Ascending aorta (tissue), 2 donors: Measurements from ENCODE around the gene STK17B. TPM values are rescaled to one million over a fixed set of nuclear protein-coding genes. Genes with fewer than 3 reads are reported as not detected.

Source experiments
- DNase-seq, 2 donors: peaks; one replicate each; pipeline ENCODE4 v3.0.0-alpha.2; 2019; ENCODE audit warnings: low spot score in 2 of 2
- H3K27ac ChIP-seq, 2 donors: fragments of 200-600 bp; sonication (generic); one replicate each; pipeline ENCODE4 v1.5.1; 2016 to 2017; ENCODE audit warnings: mild to moderate bottlenecking in 1 of 2
- H3K27me3 ChIP-seq: fragments of 200-600 bp; sonication (generic); one replicate; pipeline ENCODE4 v1.5.1; 2017
- H3K36me3 ChIP-seq, 2 donors: fragments of 200-600 bp; sonication (generic); one replicate each; pipeline ENCODE4 v1.5.1; 2016
- H3K4me1 ChIP-seq, 2 donors: fragments of 200-600 bp; sonication (generic); one replicate each; pipeline ENCODE4 v1.5.1; 2016 to 2017; ENCODE audit warnings: mild to moderate bottlenecking in 1 of 2
- H3K4me3 ChIP-seq, 2 donors: fragments of 200-600 bp; sonication (generic); one replicate each; pipeline ENCODE4 v1.5.1; 2016 to 2017; ENCODE audit warnings: mild to moderate bottlenecking in 1 of 2
- H3K9me3 ChIP-seq, 2 donors: fragments of 200-600 bp; sonication (generic); one replicate each; pipeline ENCODE4 v1.5.1; 2016
- CTCF ChIP-seq, 3 experiments: fragments of 200-600 bp in 2 of 3; fragments of 450-650 bp in 1 of 3; sonication (generic) in 2 of 3; IDR thresholded peaks; one replicate each; pipeline ENCODE4 v1.5.1; 2016 to 2019; ENCODE audit warnings: antibody characterized with exemption in 3 of 3, mild to moderate bottlenecking in 1 of 3, moderate library complexity in 1 of 3
- intact Hi-C: fragments of 100-400 bp; cut with DNase I; formaldehyde crosslinking; loops from one replicate; pipeline ENCODE4 v1.15.1; 2023
- total RNA-seq: library from RNA; depleted of rRNA; stranded (reverse); fragments of >200 nt; gene quantifications from one replicate; pipeline ENCODE4 v1.1.0, GENCODE V29; 2016

STK17B gene
- total RNA-seq, 1 donor from 2014 or later = 8.4 TPM

- Histone ChIP-seq H3K9me3 (no peaks in the 10 kb centered on the region), H3K36me3 (peaks cover 0 to 2% of the 10 kb centered on the region in 2 donors), H3K27ac (no peak overlapping the region), H3K4me1 (no peaks in the 10 kb centered on the region), H3K4me3 (no peak overlapping the region), H3K27me3 (no peaks in the 10 kb centered on the region)
- no peak for DNase-seq
- intact Hi-C loops = no loop called here
- no peak for TF ChIP-seq CTCF (IDR thresholded peaks at IDR 0.05)
These were observed 44.0 kb upstream of the STK17B start for GRCh38 chr2:196215376-196215775.

- H3K27me3 ChIP-seq = no peaks in the 10 kb centered on the region
- H3K27ac ChIP-seq = no peak overlapping the region
- no peaks in the 10 kb centered on the region for H3K9me3 ChIP-seq
- H3K4me3 ChIP-seq = no peak overlapping the region
- no peak for DNase-seq
- intact Hi-C loops = no loop called here
- no peak for TF ChIP-seq CTCF (IDR thresholded peaks at IDR 0.05)
- H3K36me3 ChIP-seq = peaks cover 0 to 2% of the 10 kb centered on the region in 2 donors
- H3K4me1 ChIP-seq = no peaks in the 10 kb centered on the region
These were observed 42.8 kb upstream of the STK17B start for GRCh38 chr2:196214156-196214555.

- DNase-seq = no peak
- Histone ChIP-seq H3K36me3 (peaks cover 0 to 2% of the 10 kb centered on the region in 2 donors), H3K9me3 (no peaks in the 10 kb centered on the region), H3K4me3 (no peak overlapping the region), H3K4me1 (no peaks in the 10 kb centered on the region), H3K27ac (no peak overlapping the region), H3K27me3 (no peaks in the 10 kb centered on the region)
- no peak for TF ChIP-seq CTCF (IDR thresholded peaks at IDR 0.05)
- intact Hi-C loops = no loop called here
These were observed 42.0 kb upstream of the STK17B start for GRCh38 chr2:196213252-196213980.

- Histone ChIP-seq H3K4me1 (peaks cover 3 to 10% of the 10 kb centered on the region in 2 donors), H3K9me3 (no peaks in the 10 kb centered on the region), H3K27me3 (no peaks in the 10 kb centered on the region), H3K27ac (no peak overlapping the region), H3K4me3 (no peak overlapping the region), H3K36me3 (no peaks in the 10 kb centered on the region)
- TF ChIP-seq CTCF (IDR thresholded peaks at IDR 0.05) = no peak
- no peak for DNase-seq
- intact Hi-C loops = no loop called here
These were observed 37.5 kb upstream of the STK17B start for GRCh38 chr2:196208915-196209314.

- H3K27me3 ChIP-seq = no peaks in the 10 kb centered on the region
- no peaks in the 10 kb centered on the region for H3K9me3 ChIP-seq
- no peak for DNase-seq
- peaks cover 3 to 10% of the 10 kb centered on the region in 2 donors for H3K4me1 ChIP-seq
- H3K27ac ChIP-seq = no peak overlapping the region
- H3K4me3 ChIP-seq = no peak overlapping the region
- TF ChIP-seq CTCF (IDR thresholded peaks at IDR 0.05) = no peak
- no peaks in the 10 kb centered on the region for H3K36me3 ChIP-seq
- intact Hi-C loops = no loop called here
These were observed 35.4 kb upstream of the STK17B start for GRCh38 chr2:196206804-196207203.
